ENCODE results near the gene DOCK11.

DOCK11 gene

DNA sequence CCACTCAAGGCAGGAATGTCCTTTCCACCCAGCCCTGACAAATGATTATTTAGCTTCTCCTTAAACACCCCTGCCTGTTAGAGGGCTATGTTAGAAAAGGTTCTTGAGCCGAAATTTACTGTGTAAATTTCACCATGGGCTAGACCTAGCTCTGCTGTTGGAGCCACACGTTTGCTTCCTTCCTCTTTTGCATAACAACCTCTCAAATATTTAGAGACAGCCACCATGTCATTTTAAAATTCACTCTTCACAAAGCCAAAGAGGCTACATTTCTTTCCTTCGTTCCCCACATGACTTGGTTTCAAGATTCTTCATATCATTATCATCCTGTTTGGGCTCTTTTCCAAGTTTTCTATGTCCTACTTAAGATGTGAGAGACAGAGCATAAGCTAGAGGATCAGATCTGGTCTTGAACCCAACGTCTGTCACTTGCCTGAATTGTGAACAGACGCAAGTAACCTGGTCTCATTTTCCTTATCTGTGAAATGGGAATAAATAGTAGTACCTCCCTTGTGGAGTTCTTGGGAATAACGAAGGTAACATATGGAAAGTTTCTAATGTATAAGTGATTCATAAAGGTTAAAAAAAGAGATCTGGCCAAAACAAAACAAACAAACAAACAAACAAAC is 6.7 kb downstream of the DOCK11 start:
- no peak for DNase-seq (ENCODE audit: low read depth)

DNA sequence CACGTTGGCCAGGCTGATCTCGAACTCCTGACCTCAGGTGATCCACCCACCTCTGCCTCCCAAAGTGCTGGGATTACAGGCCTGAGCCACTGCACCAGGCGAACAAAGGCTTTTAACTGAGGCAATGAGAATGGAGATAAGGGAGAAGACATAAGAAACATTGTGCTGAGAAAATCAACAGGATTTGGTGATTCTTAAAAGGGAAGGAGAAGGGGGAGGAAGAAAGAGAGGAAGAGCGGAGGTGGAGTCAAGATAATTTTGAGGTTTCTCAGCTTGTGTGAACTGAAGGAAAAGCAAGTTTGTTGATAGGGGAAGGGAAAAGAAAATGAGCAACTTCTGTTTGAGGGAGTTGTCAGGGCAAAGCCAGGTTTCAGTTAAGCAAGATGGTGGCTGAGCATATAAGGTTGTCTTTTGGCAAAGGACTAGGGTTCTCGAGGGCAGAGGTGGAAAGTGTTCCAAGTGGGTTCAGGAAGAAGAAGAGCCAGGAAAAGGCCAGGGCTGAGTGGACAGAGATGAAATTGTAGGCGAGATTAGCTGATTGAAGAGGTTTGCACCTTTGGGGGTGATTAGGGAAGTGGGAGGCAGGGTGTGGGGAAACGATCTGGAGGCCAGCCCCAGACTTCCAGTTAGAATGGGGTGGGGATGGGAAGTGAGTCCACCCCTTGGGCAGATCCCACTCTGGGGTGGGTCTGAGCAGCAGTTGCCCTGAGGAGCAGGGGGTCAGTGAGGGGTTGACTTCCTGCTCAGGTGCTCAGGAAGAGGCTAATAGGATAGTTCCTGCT is 7.8 kb downstream of the DOCK11 start:
- DNase-seq (ENCODE audit: low read depth) = no peak

DNA sequence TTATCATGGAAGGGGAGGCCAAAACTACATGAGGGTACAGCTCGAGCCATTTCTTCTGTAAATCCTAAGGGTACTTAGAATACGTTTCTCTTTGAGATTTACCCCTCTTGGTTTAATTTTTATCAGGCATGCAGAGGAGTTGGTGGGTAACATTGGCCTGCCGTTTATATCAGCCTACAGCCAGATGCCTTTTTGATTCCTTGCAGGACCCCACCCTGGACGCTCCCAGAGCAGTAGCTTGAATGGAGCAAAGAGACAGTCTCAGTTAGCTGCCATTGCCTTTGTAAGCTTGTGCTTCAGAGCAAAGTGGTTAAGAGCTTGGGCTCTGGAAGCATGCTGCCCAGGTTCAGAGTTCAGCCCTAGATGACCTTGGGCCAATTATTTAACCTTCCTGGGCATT is 9.0 kb downstream of the DOCK11 start:
- no peak for DNase-seq (ENCODE audit: low read depth)

DNA sequence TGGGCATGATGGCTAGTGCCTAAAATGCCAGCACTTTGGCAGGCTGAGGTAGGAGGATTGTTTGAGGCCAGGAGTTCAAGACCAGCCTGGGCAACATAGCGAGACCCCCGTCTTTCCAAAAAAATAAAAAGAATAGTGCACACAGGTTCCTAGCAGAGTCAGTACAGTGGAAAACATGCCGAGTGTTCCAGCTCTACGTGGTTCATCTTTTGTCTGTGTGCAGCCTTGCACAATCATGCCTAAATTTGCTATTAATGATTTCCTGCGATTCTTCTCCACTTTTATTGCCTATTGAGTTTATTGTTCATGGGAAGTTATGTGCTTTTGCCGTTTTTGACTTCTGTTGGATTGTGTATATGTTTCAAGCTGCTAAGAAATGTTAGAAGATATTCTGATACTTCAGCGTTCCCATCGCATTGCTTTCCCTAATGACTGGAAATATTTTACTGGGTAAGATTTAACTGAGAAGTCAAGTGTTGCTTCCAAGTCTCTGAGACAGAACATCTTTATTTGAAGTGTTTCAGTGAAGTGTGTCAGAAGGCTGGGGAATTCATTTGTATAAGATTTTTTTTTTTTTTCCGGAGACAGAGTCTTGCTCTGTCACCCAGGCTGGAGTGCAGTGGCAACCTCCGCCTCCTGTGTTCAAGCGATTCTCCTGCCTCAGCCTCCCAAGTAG is 11.3 kb downstream of the DOCK11 start:
- no peak for DNase-seq (ENCODE audit: low read depth)

DNA sequence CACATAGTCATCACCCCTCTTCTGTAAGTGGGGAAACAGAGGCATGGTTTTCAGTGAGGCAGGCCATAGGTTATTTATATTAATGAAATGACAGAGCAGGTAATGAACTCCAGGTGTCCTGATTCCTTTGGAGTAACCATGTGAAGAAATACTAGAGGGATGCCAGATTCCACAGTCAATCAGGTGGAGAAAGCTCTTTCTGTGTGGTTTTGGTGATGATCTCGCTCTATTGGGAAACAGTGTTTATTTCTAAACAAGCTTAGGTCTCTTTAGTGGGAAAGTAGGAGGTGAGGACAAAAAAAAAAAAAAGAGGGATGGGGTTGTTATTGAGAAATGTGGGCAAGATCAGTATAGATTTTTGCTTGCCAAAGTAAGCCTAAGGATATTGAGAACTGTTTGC is 12.2 kb downstream of the DOCK11 start:
- DNase-seq (ENCODE audit: low read depth) = no peak

DNA sequence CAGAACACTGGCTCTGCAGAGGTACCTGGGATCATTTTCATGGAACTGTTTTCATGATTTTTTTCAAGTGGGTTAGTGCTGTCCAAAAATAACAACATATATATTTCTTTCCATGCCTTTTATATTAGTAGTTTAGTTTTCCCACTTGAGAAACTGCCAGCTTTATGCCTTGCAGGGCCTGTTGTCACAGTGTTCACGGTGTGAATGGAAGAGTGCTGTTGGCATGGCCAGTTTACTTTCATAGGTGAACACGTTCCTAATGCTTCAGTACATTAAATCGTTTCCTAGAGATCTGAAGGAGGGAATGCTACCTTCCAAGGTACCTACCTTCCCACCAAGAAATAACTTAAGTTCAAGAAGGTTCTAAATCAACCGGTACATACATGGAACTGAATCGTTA is 12.6 kb downstream of the DOCK11 start:
- DNase-seq (ENCODE audit: low read depth) = no peak

DNA sequence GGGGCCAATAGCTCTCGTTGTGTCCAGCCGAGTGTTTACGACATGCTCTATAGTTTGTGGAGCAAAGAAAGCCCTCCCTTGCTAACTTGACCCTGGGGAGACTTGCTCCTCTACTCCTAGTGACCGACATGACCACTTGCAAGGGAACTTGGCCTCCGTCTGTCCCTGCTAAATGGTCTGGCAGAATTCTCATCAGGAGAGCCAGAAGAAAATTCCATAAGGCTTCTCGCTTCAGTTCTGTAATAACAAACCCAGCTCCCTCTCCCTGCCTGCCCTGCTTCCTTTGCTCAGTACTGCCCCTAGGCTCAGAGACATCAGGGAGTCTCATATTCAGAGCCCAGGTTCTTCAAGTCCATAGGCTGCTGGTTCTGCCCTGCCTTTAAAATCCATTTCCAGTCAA is 13.0 kb downstream of the DOCK11 start:
- DNase-seq (ENCODE audit: low read depth) = no peak

DNA sequence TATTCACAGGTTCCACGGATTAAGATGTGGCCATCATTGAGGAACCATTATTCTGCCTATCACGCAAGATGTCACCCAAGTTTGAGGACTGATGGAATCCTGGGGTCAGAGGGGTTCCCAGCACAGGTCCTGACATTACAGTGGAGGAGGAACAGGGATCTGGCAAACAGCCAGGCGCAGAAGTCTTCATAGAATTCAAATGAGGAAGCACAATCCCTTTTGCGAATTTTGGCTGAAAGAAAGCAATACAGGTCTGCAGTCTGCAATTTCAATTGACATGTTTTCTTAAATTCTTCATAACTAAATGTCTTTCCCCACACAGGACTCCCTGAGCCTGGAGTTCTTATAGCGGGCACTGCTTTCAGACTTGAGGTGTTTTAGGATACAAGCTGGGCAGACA is 14.5 kb downstream of the DOCK11 start:
- no peak for DNase-seq (ENCODE audit: low read depth)

DNA sequence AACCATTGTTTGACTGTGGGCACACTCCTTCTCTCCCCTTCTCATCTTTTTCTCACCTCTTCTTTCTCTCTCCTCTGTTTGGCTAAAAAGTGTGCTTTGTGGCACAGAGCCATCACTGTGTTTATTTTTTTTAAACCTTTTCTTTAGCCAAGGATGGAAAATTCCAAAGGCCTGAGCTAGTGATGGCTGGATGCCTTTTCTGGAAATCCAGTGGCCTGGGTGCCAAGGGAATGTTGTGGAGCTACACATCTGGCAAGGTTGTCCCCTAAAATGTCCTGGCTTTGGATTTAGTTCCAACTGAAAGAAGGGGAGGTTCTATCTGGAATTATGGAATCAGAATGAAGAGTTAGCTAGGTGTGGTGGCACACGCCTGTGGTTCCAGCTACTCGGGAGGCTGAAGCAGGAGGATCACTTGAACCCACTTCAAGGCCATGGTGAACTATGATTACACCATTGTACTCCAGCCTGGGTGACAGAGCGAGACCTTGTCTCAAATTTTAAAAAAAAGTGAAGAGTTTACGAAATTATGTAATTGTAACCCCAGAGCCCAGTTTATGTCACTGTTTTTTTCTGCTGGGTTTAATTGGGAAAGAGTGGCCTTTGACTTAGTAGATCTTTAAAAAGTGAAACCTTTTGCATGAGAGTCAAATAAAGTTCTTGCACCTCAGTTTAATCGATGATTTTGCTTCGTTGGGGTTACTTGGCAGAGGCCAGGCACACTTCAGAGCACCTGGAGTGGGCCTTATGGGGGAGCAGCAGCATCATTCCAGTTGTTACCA is 17.7 kb downstream of the DOCK11 start:
- no peak for DNase-seq (ENCODE audit: low read depth)

DNA sequence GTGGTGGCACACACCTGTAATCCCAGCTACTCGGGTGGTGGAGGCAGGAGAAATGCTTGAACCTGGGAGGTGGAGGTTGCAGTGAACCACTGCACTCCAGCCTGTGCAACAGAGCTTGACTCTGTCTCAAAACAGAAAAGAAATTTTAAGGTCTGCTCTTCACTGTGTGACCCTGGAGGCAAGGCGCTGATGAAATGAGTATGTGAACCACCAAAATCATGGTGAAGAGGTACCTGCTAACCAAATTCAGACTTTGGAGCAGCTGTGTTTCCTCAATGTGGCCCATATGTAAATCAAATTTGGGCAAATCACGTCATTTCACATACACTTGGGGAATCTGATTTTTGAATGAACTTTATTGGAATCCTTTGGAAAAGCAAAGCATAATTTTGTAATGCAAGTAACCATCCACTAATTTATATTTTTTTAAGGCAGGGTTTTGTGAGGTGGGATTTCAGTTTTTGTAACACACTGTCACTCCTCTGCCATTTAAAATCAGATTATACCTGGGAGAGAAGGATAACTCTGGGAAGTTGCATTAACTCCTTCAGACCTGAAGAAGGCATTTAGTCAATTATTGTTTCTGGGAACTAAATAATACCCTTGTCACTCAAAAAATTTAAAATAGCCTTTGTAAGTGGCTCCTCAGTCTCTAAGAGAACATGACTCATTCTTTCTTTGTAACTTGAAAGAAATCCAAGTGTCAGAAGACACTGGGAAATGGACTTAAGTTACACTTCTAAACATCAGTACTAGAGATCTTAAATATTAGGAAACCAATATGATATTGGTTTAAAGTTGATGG is 24.0 kb downstream of the DOCK11 start:
- DNase-seq (ENCODE audit: low read depth) = no peak

DNA sequence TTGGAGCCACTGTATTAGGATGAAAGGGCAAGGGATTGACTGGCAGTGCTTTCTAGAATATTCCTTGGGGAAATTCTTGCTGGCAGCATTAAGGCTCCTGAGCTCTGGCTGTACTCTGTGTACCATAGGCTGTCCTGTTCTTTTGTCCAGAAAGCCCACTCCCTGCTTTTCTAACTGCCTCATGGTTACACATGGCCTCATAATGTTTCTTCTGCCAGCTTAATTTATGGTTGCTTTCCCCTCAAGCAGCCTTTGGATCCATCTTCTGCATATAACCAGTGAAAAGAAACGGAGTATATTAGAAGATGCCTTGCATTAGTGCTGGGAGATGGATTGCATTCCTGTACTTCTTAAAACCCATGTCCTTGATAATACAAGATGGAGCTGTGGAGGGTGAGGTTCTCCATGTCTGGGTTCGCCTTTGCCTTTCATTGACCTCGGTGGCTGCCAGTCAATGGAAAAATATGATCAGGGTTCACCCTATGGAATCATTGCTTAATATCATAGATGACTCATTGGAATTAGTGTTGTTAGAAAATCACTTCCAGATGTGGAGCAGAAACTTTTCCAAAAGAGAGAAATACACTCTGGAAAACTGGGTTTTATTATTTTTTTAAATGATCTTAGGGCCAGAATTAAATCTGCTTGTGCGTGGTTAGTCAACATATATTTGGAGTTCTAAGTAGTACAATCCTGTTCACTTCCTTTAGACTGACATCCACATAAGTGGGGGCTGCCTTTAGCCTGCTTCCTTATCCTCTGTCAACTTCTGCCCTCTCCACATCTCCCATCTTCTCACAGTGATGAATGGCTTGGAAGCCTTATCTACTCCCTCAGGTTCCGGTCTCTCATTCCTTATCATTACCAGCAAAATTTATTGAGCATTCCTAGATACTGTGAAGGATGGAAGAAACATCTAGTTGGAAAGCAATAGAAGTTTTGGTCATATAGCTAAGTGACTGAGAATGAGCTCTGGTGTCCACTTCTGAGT is 24.9 kb downstream of the DOCK11 start:
- DNase-seq (ENCODE audit: low read depth) = no peak

DNA sequence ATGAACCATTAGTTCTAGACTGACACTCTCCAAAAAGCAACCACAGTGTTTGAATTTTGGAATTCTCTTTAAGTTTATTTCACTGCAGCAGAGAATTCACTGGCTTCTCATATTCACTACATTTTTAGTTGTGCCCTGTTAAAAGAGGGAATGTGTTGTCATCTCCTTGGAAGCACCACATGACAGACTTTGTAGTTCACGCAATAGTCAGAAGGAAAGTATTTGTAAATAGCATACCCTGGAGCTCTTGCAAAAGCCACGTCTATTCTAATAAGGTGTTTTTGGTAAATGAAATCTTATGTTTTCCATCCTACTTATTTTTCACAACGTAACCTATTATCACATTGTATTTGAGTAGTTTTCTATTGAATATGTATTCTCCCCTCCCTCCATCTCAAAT is 25.8 kb downstream of the DOCK11 start:
- DNase-seq (ENCODE audit: low read depth) = no peak

DNA sequence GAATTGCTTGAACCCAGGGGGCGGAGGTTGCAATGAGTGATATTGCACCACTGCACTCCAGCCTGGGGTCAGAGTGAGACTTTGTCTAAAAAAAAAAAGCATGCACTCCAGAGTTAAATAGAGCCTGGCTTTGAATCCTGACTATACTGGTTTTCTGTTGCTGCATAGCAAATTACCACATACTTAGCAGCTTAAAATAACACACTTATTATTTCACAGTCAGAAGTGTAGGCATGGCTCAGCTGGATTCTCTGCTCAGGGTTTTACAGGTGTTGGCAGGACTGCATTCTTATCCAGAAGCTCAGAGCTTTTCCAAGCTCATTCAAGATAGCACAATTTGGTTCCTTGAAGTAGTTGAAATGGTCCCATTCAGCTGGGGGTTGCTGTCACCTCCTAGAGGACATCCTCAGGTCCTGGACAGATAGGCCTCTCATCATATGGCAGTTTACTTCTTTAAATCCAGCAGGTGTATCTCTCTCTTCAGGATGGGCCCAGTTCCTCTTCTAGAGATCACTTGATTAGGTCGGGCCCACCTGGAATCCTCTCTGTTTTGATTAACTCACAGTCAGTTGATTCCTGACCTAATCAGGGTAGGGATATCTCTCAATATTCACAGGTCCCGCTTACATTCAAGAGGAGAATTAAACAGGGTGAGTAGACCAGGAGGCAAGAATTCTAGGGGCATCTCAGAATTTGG is 26.8 kb downstream of the DOCK11 start:
- DNase-seq (ENCODE audit: low read depth) = no peak

DNA sequence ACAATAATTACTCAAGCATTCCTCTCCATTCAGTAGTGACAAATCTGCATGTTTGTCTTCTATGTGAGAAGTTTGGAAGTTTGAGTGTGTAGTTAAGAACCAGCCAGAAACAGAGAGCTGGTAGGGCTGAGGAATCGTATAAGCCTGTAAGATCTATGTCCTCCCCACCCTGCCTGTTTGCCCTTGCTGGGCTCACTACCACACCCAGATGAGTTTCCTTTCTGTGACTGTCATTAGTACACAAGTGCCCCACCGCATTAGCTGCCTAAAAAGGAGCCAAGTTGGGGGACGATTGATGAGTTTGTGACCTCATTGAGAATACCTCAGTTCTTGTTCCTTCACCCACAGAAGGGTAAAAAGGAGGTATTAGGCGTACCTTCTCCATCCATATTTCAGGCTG is 28.3 kb downstream of the DOCK11 start:
- peak; percentile 9 for DNase-seq (ENCODE audit: low read depth)

DNA sequence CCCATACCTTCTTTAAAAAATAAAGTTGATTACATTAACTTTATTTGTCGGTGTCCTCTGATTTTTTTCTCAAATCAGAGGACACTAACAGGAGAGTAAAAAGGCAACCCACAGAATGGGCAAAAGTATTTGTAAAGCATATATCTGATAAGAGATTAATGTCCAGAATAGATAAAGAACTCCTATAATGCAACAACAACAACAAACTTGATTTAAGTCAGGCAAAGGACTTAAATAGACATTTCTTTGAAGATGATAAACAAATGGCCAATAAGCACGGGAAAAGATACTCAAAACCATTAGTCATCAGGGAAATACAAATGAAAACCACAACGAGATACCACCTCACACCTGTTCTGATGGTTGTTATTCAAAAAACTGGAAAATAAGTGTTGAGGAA is 28.7 kb downstream of the DOCK11 start:
- DNase-seq (ENCODE audit: low read depth) = no peak

DNA sequence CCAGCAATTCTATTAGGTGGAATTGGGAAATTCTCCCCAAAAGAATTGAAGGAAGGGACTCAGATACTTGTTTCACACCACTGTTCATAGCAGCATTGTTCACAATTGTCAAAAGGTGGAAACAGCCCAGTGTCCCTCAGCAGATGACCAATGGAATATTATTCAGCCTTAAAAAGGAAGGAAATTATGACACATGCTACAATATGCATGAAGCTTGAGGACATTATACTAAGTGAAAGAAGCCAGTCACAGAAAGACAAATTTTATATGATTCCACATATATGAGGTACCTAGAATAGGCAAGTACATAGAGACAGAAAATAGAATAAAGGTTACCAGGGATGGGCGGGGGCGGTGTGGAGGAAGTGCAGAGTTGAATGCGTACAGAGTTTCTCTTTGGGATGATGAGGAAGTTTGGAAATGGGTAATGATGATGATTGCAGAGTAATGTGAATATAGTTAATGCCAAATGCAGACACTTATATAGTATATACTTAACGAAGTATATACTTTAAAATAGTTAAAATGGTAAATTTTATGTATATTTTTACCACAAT is 29.6 kb downstream of the DOCK11 start:
- no peak for DNase-seq (ENCODE audit: low read depth)

DNA sequence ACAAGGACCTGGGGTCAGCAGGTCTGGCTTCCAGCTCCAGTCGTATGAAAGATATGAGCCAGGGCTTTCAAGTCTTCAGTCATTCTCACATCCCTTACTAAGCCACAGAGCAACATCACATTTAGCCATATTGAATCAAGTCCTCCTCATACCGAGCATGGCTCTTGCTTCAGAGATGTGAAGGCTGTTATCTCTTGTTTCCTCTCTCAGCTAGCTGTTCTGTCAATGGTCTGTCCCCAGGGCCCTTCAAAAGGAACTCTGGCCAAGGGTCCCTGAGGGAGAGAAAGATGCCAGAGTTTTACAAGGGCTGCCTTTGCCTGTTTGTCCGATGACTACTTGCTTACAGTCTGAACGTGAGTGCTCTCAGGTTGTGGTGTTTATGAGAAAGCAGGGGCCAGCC is 30.5 kb downstream of the DOCK11 start:
- DNase-seq (ENCODE audit: low read depth) = no peak

DNA sequence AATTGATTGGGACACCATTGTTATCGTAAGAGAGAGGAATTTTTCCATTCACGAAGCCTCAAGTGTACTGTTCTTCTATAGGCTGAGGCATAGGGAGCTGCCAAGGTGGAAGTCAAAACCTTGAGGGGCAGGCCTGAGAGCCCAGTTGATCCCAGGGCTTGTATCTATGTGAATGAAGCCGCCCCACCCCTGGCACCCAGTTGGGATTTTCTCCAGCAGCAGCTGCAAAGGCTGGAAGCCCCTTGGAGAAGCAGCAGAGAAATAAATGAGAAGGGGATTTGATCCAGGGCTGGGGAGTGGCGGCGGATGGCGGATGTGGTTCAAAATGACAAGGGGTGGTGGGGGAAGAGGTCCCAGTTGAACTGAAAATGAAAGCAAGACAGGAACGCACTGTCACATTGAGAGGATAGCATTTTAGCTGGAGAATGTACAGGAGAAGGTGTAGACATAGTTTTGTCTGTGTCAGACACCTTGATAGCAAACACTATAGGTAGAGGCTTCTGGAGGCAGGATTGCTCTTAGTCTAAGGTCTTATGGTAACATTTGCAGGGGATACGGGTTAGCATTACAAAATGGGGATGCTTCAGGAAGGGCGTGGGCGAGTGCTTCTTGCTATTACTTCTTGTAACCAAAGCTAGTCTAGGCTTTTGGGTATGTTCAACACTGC is 32.6 kb downstream of the DOCK11 start:
- peak; percentile 30 for DNase-seq (ENCODE audit: low read depth)
